DND-41 (cell line): ENCODE data around the gene KIAA1328.

Experiments used
- ATAC-seq: fragments of 200-7000 bp; cut with Tn5 transposase; 3 replicates; pipeline ENCODE4 v1.9.1; 2021; ENCODE audit warnings: low read depth; ENCODE audit not compliant: insufficient read depth
- DNase-seq: peaks from one replicate; pipeline ENCODE4 v3.0.0-alpha.2; 2020
- H2AFZ ChIP-seq: 2 replicates; pipeline ENCODE4 v1.6.0; 2012; ENCODE audit warnings: low read depth, low read length
- H3K27ac ChIP-seq: 2 replicates; pipeline ENCODE4 v1.5.1; 2012; ENCODE audit warnings: low read length, inconsistent platforms
- H3K27me3 ChIP-seq: fragments of 200-600 bp; sonication (generic); 2 replicates; pipeline ENCODE4 v1.6.0; 2012; ENCODE audit warnings: low read length, mild to moderate bottlenecking, inconsistent platforms; ENCODE audit not compliant: insufficient read depth, poor library complexity
- H3K36me3 ChIP-seq: 2 replicates; pipeline ENCODE4 v1.5.1; 2012; ENCODE audit warnings: low read length, inconsistent platforms; ENCODE audit not compliant: insufficient read depth
- H3K4me1 ChIP-seq: 2 replicates; pipeline ENCODE4 v1.5.1; 2012; ENCODE audit warnings: mild to moderate bottlenecking, low read length; ENCODE audit not compliant: insufficient read depth
- H3K4me2 ChIP-seq: 2 replicates; pipeline ENCODE4 v1.6.0; 2012; ENCODE audit warnings: mild to moderate bottlenecking, moderate library complexity, low read length, inconsistent platforms; ENCODE audit not compliant: insufficient read depth
- H3K4me3 ChIP-seq, 2 experiments: fragments of 200-600 bp in 1 of 2; shearing (Covaris generic) in 1 of 2; 2 replicates each; pipeline ENCODE4 v1.5.1; 2012 to 2016; ENCODE audit warnings: inconsistent platforms in 2 of 2, low read length in 2 of 2, mild to moderate bottlenecking in 2 of 2, low read depth in 1 of 2, moderate library complexity in 1 of 2
- H3K79me2 ChIP-seq: 2 replicates; pipeline ENCODE4 v1.6.0; 2012; ENCODE audit warnings: low read length, inconsistent platforms; ENCODE audit not compliant: insufficient read depth
- H3K9ac ChIP-seq: 2 replicates; pipeline ENCODE4 v1.6.0; 2012; ENCODE audit warnings: low read depth, mild to moderate bottlenecking, inconsistent platforms, low read length, moderate library complexity
- H3K9me3 ChIP-seq: 2 replicates; pipeline ENCODE4 v1.5.1; 2012; ENCODE audit warnings: low read length, moderate library complexity, mild to moderate bottlenecking, inconsistent platforms; ENCODE audit not compliant: insufficient read depth, severe bottlenecking
- H4K20me1 ChIP-seq: 2 replicates; pipeline ENCODE4 v1.6.0; 2012; ENCODE audit warnings: low read length; ENCODE audit not compliant: insufficient read depth
- CTCF ChIP-seq: IDR thresholded peaks from 2 replicates; pipeline ENCODE4 v1.5.1; 2012; ENCODE audit warnings: borderline replicate concordance, low read length, moderate library complexity, mild to moderate bottlenecking; ENCODE audit not compliant: poor library complexity, severe bottlenecking; ENCODE audit errors: extremely low read depth
- EZH2 ChIP-seq: IDR thresholded peaks from 3 replicates; pipeline ENCODE4 v1.6.1; 2012; ENCODE audit warnings: borderline replicate concordance, low read depth, mild to moderate bottlenecking, moderate library complexity, low read length, inconsistent platforms; ENCODE audit not compliant: severe bottlenecking

KIAA1328 gene

GRCh38 chr18:36895606-36896005 is 66.7 kb downstream of the KIAA1328 start:
- H2AFZ ChIP-seq: no peak overlapping the region
- DNase-seq: no peak
- H3K36me3 ChIP-seq: no peaks in the 10 kb centered on the region

GRCh38 chr18:36897253-36897652 is 68.3 kb downstream of the KIAA1328 start:
- Histone ChIP-seq H3K36me3 (no peaks in the 10 kb centered on the region), H2AFZ (no peak overlapping the region), H4K20me1 (no peaks in the 10 kb centered on the region), H3K27ac (no peak overlapping the region), H3K4me2 (no peak overlapping the region), H3K4me1 (peaks cover 15% of the 10 kb centered on the region), H3K79me2 (no peaks in the 10 kb centered on the region), H3K4me3 (no peak overlapping the region), H3K9ac (no peak overlapping the region), H3K9me3 (peaks cover 5% of the 10 kb centered on the region), H3K27me3 (no peaks in the 10 kb centered on the region)
- TF ChIP-seq CTCF: no peak
- DNase-seq (no peak), ATAC-seq (no peak)

More at GRCh38 chr18:36895606-36896005, 66.7 kb downstream of the KIAA1328 start:
- ATAC-seq: no peak
- no peak overlapping the region for H3K4me2 ChIP-seq
- H3K4me3 ChIP-seq: no peak overlapping the region
- no peak overlapping the region for H3K9ac ChIP-seq
- peaks cover 5% of the 10 kb centered on the region for H3K9me3 ChIP-seq
- peaks cover 19% of the 10 kb centered on the region for H3K4me1 ChIP-seq
- TF ChIP-seq CTCF: no peak
- TF ChIP-seq EZH2: no peak
- H3K27me3 ChIP-seq: no peaks in the 10 kb centered on the region
- H4K20me1 ChIP-seq: no peaks in the 10 kb centered on the region
- H3K79me2 ChIP-seq: no peaks in the 10 kb centered on the region
- H3K27ac ChIP-seq: no peak overlapping the region

GRCh38 chr18:36899289-36899688 is 70.4 kb downstream of the KIAA1328 start:
- no peak for DNase-seq
- Histone ChIP-seq H3K9me3 (peaks cover 5% of the 10 kb centered on the region), H3K4me2 (no peak overlapping the region), H3K27ac (no peak overlapping the region), H4K20me1 (no peaks in the 10 kb centered on the region), H3K79me2 (no peaks in the 10 kb centered on the region), H3K4me1 (peaks cover 15% of the 10 kb centered on the region), H3K9ac (no peak overlapping the region), H3K27me3 (no peaks in the 10 kb centered on the region), H2AFZ (no peak overlapping the region), H3K4me3 (no peak overlapping the region), H3K36me3 (no peaks in the 10 kb centered on the region)
- ATAC-seq: peak; percentile 48; the same call in 1 of the 3 replicates
- TF ChIP-seq CTCF: peak; percentile 60
- TF ChIP-seq EZH2: no peak

- Histone ChIP-seq H3K4me1 (peaks cover 15% of the 10 kb centered on the region), H3K27ac (no peak overlapping the region), H3K27me3 (no peaks in the 10 kb centered on the region), H3K36me3 (no peaks in the 10 kb centered on the region), H3K4me3 (no peak overlapping the region), H3K4me2 (no peak overlapping the region), H2AFZ (no peak overlapping the region), H3K9ac (no peak overlapping the region), H3K9me3 (peaks cover 5% of the 10 kb centered on the region), H3K79me2 (no peaks in the 10 kb centered on the region), H4K20me1 (no peaks in the 10 kb centered on the region)
- ATAC-seq (no peak), DNase-seq (no peak)
- TF ChIP-seq CTCF (no peak), EZH2 (no peak)
These were observed 71.5 kb downstream of the KIAA1328 start for GRCh38 chr18:36900466-36900865.
